HG03439 (cell line): ENCODE measurements around the gene TRIO.

Source experiments
- ATAC-seq: cut with Tn5 transposase; IDR thresholded peaks from one replicate; pipeline ENCODE4 v1.9.1; 2021; ENCODE audit warnings: mild to moderate bottlenecking, moderate library complexity; ENCODE audit not compliant: unreplicated experiment

The TRIO gene

DNA sequence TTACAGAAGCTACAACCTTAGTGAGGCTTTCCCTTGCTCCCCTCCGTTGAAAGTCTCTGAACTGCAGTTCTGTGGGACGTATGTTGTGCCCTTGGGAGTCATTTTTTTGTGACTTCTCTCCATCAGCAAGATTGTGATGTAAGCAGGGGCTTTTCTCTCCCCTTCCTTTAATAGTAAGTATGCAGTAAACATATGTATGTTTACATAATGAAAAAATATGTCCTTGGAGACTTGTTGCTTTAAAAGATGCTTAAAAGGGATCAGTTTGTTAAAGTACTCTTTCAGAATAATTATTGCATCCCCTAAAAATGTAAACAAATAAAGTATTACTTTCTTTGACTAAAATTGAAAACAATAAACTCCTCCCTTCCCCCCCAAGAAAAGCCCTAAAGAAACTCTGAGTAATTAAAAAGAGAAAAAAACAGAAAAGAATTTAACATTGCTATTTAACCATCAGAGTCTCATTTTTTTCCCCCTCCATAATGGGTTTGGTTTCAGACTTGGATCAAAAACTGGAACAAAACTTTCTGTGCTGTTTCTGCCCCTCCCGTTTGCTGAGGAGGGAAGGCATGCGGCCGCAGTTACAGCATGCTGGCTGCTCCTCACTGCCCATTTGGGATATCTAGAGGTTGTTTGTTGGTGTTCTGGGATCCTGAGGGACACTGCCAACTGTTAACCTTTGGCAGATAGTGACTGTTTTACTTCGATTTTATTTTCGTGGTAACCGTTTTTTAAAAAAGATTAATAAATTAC, 40.2 kb downstream of the TRIO start:
- no peak for ATAC-seq

- ATAC-seq, result no peak
Measured at GRCh38 chr5:14184082-14184481, 40.9 kb downstream of the TRIO start.

GRCh38 chr5:14184725-14185124, 41.6 kb downstream of the TRIO start:
- no peak for ATAC-seq

- ATAC-seq, result no peak
Measured at GRCh38 chr5:14185326-14186058, 42.4 kb downstream of the TRIO start.

DNA sequence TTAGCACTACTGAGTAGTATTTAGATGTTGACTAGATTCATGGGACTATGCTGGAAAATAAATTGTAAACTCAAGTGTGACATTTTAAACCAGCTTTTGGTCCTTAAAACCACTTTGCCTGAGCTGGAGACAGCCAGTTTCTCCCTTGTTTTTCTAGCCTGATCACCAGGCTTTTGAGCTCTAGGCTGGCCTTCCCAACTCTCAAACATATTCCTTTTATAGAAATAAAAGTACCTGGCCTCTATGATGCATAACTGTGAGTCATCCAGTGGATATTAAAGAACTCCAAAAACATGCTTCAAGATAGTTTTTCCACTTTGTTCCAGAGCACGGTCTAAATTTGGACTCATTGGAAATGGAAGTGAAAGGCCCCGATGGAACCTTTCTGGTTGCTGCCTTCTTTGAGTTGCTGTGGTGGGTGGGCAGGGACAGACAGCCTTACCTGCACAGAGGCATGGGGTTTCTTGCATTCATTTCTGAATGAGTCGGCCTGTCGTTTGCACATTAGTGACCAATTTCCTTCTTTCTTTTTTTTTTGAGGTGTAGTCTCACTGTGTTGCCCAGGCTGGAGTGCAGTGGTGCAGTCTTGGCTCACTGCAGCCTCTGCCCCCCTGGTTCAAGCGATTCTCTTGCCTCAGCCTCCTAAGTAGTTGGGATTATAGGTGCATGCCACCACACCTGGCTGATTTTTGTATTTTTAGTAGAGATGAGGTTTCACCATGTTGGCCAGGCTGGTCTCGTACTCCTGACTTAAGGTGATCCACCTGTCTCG, 43.1 kb downstream of the TRIO start:
- no peak for ATAC-seq

DNA sequence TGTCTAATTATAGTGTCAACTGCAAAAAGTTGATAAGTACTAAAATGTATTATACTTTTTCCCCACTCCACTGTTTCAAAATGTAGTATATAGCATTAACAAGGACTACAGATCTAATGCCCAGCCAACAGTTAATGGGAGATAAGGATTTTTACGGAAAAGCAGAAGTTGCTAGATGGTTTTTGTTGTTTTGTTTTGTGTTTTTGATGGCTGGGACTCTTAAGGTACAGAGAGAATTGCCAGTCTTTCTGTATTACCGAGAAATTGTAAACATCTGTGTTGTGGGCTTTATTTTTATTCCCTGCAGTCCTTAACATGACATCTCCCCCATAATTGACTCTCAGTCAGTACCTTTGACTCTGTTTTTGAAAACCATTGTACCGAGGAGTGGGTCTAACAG, 44.0 kb downstream of the TRIO start:
- no peak for ATAC-seq

- ATAC-seq, result no peak
Measured at GRCh38 chr5:14187660-14188059, 44.5 kb downstream of the TRIO start.

GRCh38 chr5:14188778-14189177, 45.6 kb downstream of the TRIO start:
- ATAC-seq, result no peak

- no peak for ATAC-seq
Measured at GRCh38 chr5:14189680-14190079, 46.5 kb downstream of the TRIO start.

GRCh38 chr5:14190194-14191164, 47.3 kb downstream of the TRIO start:
- ATAC-seq, result no peak

DNA sequence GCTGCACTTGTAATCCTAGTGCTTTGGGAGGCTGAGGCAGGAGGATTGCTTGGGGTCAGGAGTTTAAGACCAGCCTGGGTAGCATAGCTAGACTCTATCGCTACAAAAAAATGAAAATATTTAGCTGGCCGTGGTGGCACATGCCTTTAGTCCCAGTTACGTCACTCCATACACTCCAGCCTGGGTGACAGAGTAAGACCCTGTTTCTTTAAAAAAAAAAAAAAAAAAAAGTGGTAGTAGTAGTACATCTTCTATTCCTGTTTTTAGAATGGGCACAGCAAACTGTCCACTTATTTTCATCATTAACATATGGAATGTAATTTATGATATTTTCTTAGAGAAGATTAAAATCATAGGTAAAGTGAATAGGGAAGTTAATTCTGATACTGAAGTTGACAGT, 48.2 kb downstream of the TRIO start:
- no peak for ATAC-seq

DNA sequence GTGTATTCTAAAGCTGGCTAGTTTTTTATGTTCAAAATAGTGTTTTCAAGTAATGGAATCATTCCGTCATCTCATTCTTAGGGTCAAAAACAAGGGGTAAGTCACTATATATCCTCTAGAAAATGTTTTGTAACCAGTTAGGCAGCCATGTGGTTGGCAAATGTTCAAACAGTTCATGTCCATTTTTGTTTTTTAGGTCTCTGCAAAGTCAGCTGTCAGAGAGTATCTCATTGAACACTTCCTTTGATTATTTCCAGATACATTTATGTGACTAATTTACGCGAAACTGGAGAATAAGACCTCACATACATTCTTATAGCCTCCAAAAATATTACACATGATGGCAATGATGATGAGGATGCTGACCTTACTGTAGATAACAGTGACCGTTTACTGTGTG, 50.4 kb downstream of the TRIO start:
- ATAC-seq, result no peak

DNA sequence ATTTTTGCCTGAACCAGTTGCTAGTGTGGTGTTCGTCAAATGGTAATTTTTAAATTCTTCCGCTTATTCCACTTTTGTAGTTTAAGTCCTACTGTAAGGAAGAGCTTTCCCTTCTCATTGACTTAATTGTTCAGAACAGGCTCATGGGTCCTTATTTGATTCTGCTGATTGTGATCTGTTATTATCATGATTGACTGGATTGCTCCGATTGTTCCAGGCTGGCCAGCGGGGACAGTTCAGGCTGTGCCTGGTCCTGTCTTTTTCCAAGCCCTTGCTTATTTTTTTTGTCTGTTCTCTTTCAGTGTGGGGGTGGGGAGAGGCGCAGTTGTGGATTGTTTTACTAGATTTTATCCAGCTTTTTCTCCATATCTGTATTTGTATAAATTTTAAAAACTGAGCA, 52.4 kb downstream of the TRIO start:
- no peak for ATAC-seq

- no peak for ATAC-seq
Measured at GRCh38 chr5:14197056-14197455, 53.9 kb downstream of the TRIO start.

DNA sequence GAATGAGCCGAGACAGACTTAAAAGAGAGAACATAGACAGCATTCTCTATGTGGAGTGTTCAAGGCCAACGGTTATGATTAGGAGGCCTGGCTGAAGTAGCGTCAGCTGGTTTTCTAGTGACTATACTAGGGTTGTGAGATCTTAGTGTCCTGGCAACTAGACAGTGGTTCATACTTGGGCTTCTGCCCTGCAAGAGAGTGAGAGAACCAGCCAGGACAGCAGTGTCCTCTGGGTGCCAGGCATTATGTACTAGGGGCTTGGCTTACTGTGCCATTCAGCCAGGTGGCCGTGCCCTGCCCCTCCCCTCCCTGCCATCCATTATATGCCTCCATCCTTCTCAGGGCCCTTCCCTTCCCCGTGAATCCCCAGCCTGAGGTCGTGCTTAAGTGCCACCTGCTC, 56.8 kb downstream of the TRIO start:
- no peak for ATAC-seq

DNA sequence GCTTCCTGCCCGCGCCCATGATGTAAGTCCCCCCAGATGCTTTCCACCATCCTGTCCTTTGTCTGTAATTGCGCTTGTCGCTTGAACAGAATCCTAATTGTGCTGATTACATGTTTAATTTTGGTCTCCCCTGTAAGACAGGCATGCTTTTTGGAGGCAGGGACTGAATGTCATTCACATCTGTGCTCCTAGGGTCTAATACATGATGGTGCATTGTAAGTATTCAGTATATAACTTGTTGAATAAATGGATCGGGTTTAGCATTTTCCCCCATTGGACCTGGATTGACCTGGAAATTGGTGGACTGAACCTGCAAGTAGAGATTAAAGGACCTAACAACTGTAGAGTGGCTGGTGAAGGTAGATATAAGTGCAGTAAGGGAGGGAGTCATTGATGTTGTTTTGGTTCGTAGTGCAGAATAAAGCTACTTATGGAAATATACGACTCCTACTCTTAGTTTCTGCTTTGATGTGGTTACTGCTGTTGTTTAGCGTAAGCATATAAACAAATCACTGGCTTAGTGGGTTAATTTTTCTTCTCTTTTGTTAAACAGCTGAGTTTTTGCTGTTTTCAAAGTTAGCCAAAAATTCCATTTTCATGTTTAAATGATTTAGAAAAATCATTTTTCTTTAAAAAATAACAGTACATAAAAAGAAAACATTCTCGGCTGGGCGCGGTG, 57.3 kb downstream of the TRIO start:
- no peak for ATAC-seq

DNA sequence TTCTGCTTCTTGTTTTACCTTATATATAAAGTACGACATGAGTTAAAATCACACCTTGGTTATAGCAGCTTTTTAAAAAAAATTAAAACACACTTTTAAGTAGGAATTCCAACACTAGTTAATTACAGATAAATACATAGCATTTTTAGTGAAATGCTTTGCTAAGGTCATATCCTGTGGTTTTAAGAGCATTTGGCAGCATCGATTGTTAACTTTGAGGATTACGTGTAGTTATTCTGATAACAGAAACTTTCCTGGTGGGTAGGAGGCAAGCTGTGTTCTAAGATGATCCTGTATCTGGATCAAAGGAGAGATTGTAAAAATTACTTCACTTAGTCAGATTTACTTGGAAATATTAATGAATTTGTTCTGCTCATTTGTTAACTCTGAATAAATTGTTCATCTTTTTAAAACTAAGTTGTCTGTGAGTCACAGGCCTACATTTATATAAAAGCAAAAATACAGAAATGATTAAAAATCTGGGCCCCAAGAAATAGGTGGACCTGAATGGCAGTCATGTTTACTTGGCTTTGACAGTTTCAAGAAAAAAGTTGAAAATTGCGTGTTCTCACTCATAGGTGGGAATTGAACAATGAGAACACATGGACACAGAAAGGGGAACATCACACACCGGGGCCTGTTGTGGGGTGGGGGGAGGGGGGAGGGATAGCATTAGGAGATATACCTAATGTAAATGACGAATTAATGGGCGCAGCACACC, 58.3 kb downstream of the TRIO start:
- ATAC-seq, result no peak

DNA sequence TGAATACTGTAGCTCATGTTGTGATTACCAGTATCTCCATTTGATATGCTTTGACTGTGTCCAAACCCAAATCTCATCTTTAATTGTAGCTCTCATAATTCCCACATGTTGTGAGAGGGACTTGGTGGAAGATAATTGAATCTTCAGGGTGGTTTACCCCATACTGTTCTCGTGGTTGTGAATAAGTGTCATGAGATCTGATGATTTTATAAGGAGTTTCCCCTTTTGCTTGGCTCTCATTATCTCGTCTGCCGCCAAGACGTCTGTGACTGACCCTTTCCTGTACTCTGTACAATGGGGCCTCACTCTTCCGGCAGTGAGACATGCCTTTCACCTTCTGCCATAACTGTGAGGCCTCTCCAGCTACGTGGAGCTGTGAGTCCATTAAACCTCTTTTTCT, 59.3 kb downstream of the TRIO start:
- peak; percentile 35 for ATAC-seq

GRCh38 chr5:14204011-14204670, 61.0 kb downstream of the TRIO start:
- no peak for ATAC-seq
